K562 (cell line): Measurements from ENCODE around the gene VPS13D. TPM values are rescaled to one million over a fixed set of nuclear protein-coding genes. Genes with fewer than 3 reads are reported as not detected.

Experiments
- BDP1 ChIP-seq: IDR thresholded peaks from 3 replicates; pipeline ENCODE4 v1.6.1; 2011; ENCODE audit not compliant: insufficient read length, insufficient read depth
- E2F5 ChIP-seq: sonication (generic); formaldehyde crosslinking; IDR thresholded peaks from 2 replicates; pipeline ENCODE4 v1.8.0; 2022; ENCODE audit warnings: mild to moderate bottlenecking, missing genetic modification reagents
- ERF ChIP-seq: fragments of 450-650 bp; formaldehyde crosslinking; IDR thresholded peaks from 2 replicates; pipeline ENCODE4 v1.4.0; 2020; ENCODE audit warnings: mild to moderate bottlenecking, mixed read lengths
- HNRNPH1 ChIP-seq: fragments of 200-400 bp; formaldehyde crosslinking; optimal IDR thresholded peaks from 2 replicates; pipeline ENCODE3; 2017; ENCODE audit warnings: low read depth, mild to moderate bottlenecking, low read length, moderate library complexity
- JUND ChIP-seq, 2 experiments: IDR thresholded peaks; 2 replicates in 1 of 2; 3 replicates in 1 of 2; pipeline ENCODE4 v1.6.1; 2011; ENCODE audit warnings: borderline replicate concordance in 2 of 2, low read depth in 2 of 2, low read length in 2 of 2, improper control_type of control experiment in 1 of 2, missing biosample characterization in 1 of 2, missing genetic modification characterization in 1 of 2, missing genetic modification reagents in 1 of 2
- MTA2 ChIP-seq: fragments of 450-650 bp; IDR thresholded peaks from 2 replicates; pipeline ENCODE4 v1.6.1; 2016; ENCODE audit warnings: low read depth
- NCOR1 ChIP-seq: fragments of 450-650 bp; IDR thresholded peaks from 2 replicates; pipeline ENCODE4 v1.6.1; 2016; ENCODE audit warnings: mild to moderate bottlenecking, moderate library complexity
- OTX1 ChIP-seq: fragments of 450-650 bp; formaldehyde crosslinking; IDR thresholded peaks from 2 replicates; pipeline ENCODE4 v1.4.0; 2022; ENCODE audit warnings: mild to moderate bottlenecking
- POLR3G ChIP-seq: IDR thresholded peaks from 2 replicates; pipeline ENCODE4 v1.6.1; 2011; ENCODE audit not compliant: insufficient read length, insufficient replicate concordance; ENCODE audit errors: extremely low read depth
- PURB ChIP-seq: sonication (generic); formaldehyde crosslinking; IDR thresholded peaks from 2 replicates; pipeline ENCODE4 v1.9.0; 2021; ENCODE audit warnings: low read depth, mild to moderate bottlenecking, missing genetic modification reagents
- SMAD1 ChIP-seq: fragments of 150-350 bp; IDR thresholded peaks from 2 replicates; pipeline ENCODE4 v1.6.1; 2014; ENCODE audit warnings: low read length, low read depth; ENCODE audit not compliant: partially characterized antibody
- TCFL5 ChIP-seq: fragments of 250-450 bp; sonication (Bioruptor Pico); conservative IDR thresholded peaks from 2 replicates; pipeline ENCODE4 v1.6.1; 2021; ENCODE audit warnings: mild to moderate bottlenecking, moderate library complexity, matching md5 sums
- TEAD2 ChIP-seq: fragments of 450-650 bp; IDR thresholded peaks from 2 replicates; pipeline ENCODE4 v1.6.1; 2016; ENCODE audit warnings: missing genetic modification characterization, control low read depth, missing compliant biosample characterization
- TEAD4 ChIP-seq, 2 experiments: sonication (generic) in 1 of 2; formaldehyde crosslinking in 1 of 2; IDR thresholded peaks; 2 replicates each; pipeline versions ENCODE4 v1.6.1 to v1.8.0; 2012 to 2022; ENCODE audit warnings: borderline replicate concordance in 1 of 2, inconsistent platforms in 1 of 2, low read length in 1 of 2, mild to moderate bottlenecking in 1 of 2, missing genetic modification reagents in 1 of 2
- TRIM25 ChIP-seq: fragments of 450-650 bp; IDR thresholded peaks from 2 replicates; pipeline ENCODE4 v1.7.0; 2016; ENCODE audit warnings: borderline replicate concordance
- TRIM28 ChIP-seq: fragments of 450-650 bp; IDR thresholded peaks from 2 replicates; pipeline ENCODE4 v1.6.1; 2017
- ZNF354B ChIP-seq: fragments of 250-450 bp; sonication (Bioruptor Pico); IDR thresholded peaks from 2 replicates; pipeline ENCODE4 v1.4.0; 2020
- ZNF511 ChIP-seq: sonication (generic); formaldehyde crosslinking; IDR thresholded peaks from 2 replicates; pipeline ENCODE4 v1.8.0; 2022; ENCODE audit warnings: mild to moderate bottlenecking, missing genetic modification reagents
- polyA plus RNA-seq, 8 experiments: library from polyadenylated mRNA; depleted of rRNA in 4 of 8; stranded (reverse) in 5 of 8; unstranded in 3 of 8; fragments of >200 nt; fragmentation: Nextera tagmentation in 2 of 8; fragmentation: Illumina TruSeq in 1 of 8; extraction: Ambion mirVana in 2 of 8; extraction: Trizol in 1 of 8; gene quantifications; 2 replicates each; pipeline versions ENCODE4 v1.2.1 to v1.2.3, GENCODE V29; 2011 to 2014; ENCODE audit warnings: inconsistent platforms in 1 of 8, missing spikeins in 1 of 8
- total RNA-seq, 7 experiments: library from RNA; depleted of rRNA in 6 of 7; stranded (reverse); fragments of >200 nt in 6 of 7; fragmentation: Illumina TruSeq in 2 of 7; extraction: Trizol in 2 of 7; gene quantifications; 2 replicates each; pipeline versions ENCODE4 v1.2.1 to v1.2.3, GENCODE V29; 2011 to 2021; ENCODE audit warnings: low replicate concordance in 1 of 7

The VPS13D gene
- total and polyA plus RNA-seq, 9 of the 15 experiments (the other 6 are each of a cell fraction or from before 2014, with no cell fraction given), result 6.1 to 51.5 (median 38.5) TPM

- no peak for TF ChIP-seq TRIM25
- no peak for TF ChIP-seq POLR3G
- no peak for TF ChIP-seq ERF (CRISPR knock-in tag)
- no peak for TF ChIP-seq PURB (CRISPR knock-in tag)
- TF ChIP-seq MTA2, result no peak
- TF ChIP-seq ZNF354B (CRISPR knock-in tag), result no peak
- peak; percentile 21; the same call in 1 of the 2 replicates for TF ChIP-seq TEAD4 (IDR thresholded peaks at IDR 0.05; ENCODE audit: low read length)
- no peak for TF ChIP-seq TEAD4 (CRISPR knock-in tag; IDR thresholded peaks at IDR 0.05; ENCODE audit: borderline replicate concordance)
- peak; percentile 12; the same call in 1 of the 2 replicates for TF ChIP-seq JUND (IDR thresholded peaks at IDR 0.05; ENCODE audit: borderline replicate concordance, low read depth, low read length)
- peak; percentile 10; the same call in 1 of the 3 replicates for TF ChIP-seq JUND (tag; IDR thresholded peaks at IDR 0.05; ENCODE audit: borderline replicate concordance, low read depth, low read length)
- TF ChIP-seq TRIM28, result no peak
- no peak for TF ChIP-seq TEAD2 (tag)
- TF ChIP-seq SMAD1, result no peak
- TF ChIP-seq NCOR1, result 0 out of 2 replicates have a peak, but pooled peaks have one; percentile 9
- no peak for TF ChIP-seq BDP1
- no peak for TF ChIP-seq TCFL5 (CRISPR knock-in tag)
- TF ChIP-seq OTX1 (CRISPR knock-in tag), result no peak
- TF ChIP-seq HNRNPH1, result no peak
- no peak for TF ChIP-seq ZNF511
- no peak for TF ChIP-seq E2F5 (CRISPR knock-in tag)
Observed at GRCh38 chr1:12537294-12537693, 307.5 kb downstream of the VPS13D start (continued).
